Panc1 (cell line): ENCODE measurements around the gene TMEM258. TPM values are rescaled to one million over a fixed set of nuclear protein-coding genes. Genes with fewer than 3 reads are reported as not detected.

ENCODE experiments used
- ATAC-seq: fragments of 200-7000 bp; cut with Tn5 transposase; 2 replicates; pipeline ENCODE4 v1.9.1; 2020; ENCODE audit warnings: mild to moderate bottlenecking, moderate library complexity
- BruUV-seq: library from RNA; stranded (reverse); fragments of 400-500 nt; replicated peaks from 2 replicates; lab custom pipeline; 2021; lab: Mats Ljungman, UMichigan
- CTCF ChIA-PET: fragments of 300-600 bp; sonication (Branson Sonifier 250); formaldehyde crosslinking; loops from one replicate; lab custom pipeline; 2022; ENCODE audit warnings: antibody characterized with exemption; lab: Charles Lee
- POLR2A ChIA-PET: fragments of 300-600 bp; sonication (Branson Sonifier 250); formaldehyde crosslinking; loops from one replicate; lab custom pipeline; 2022; ENCODE audit warnings: antibody characterized with exemption; lab: Charles Lee
- DNase-seq: peaks from one replicate; pipeline ENCODE4 v3.0.0-alpha.2; 2010; ENCODE audit warnings: low read depth, low spot score
- H3K27ac ChIP-seq: 2 replicates; pipeline ENCODE4 v1.5.1; 2011; ENCODE audit warnings: mild to moderate bottlenecking, low read length, inconsistent platforms
- H3K27me3 ChIP-seq: fragments of 200-500 bp; sonication (Bioruptor generic); 2 replicates; pipeline ENCODE4 v1.6.0; 2014; ENCODE audit warnings: low read length, inconsistent platforms; ENCODE audit not compliant: control insufficient read depth, insufficient read depth
- H3K36me3 ChIP-seq: fragments of 200-500 bp; sonication (Bioruptor generic); 2 replicates; pipeline ENCODE4 v1.5.1; 2014; ENCODE audit warnings: inconsistent platforms, mild to moderate bottlenecking, low read length, moderate library complexity; ENCODE audit not compliant: control insufficient read depth, insufficient read depth
- H3K4me1 ChIP-seq: 2 replicates; pipeline ENCODE4 v1.5.1; 2011; ENCODE audit warnings: inconsistent platforms, mild to moderate bottlenecking, low read length, moderate library complexity; ENCODE audit not compliant: control insufficient read depth, insufficient read depth
- H3K4me3 ChIP-seq, 2 experiments: 2 replicates each; pipeline ENCODE4 v1.5.1; 2011 to 2012; ENCODE audit warnings: low read depth in 2 of 2, low read length in 2 of 2, mild to moderate bottlenecking in 2 of 2, inconsistent platforms in 1 of 2, moderate library complexity in 1 of 2
- H3K9me3 ChIP-seq: fragments of 200-500 bp; sonication (Bioruptor generic); 2 replicates; pipeline ENCODE4 v1.5.1; 2014; ENCODE audit warnings: low read depth, mild to moderate bottlenecking, inconsistent platforms, low read length, moderate library complexity; ENCODE audit not compliant: control insufficient read depth, insufficient read depth
- POLR2AphosphoS5 ChIP-seq: IDR thresholded peaks from 2 replicates; pipeline ENCODE4 v1.6.1; 2012; ENCODE audit warnings: mild to moderate bottlenecking, low read depth, low read length, moderate library complexity
- SIN3A ChIP-seq: IDR thresholded peaks from 2 replicates; pipeline ENCODE4 v1.6.1; 2012; ENCODE audit warnings: low read depth, mild to moderate bottlenecking, low read length, moderate library complexity, borderline replicate concordance; ENCODE audit not compliant: insufficient read depth
- in situ Hi-C: cut with HindIII; loops from 2 replicates; pipeline ENCODE4 v1.10.0; 2016; ENCODE audit warnings: low sequenced_read_pairs, low pct_unique_long_range_greater_than_20kb
- intact Hi-C: fragments of 100-400 bp; cut with micrococcal nuclease; formaldehyde crosslinking; loops from one replicate; pipeline ENCODE4 v1.10.0; 2022; ENCODE audit not compliant: unreplicated experiment
- total RNA-seq: library from RNA; stranded (reverse); gene quantifications from one replicate; pipeline ENCODE4 v1.2.1, GENCODE V29; 2021; ENCODE audit not compliant: unreplicated experiment
- TF ChIP-seq, protein P1 (sequence below), 2 experiments: IDR thresholded peaks; 2 replicates each; pipeline ENCODE4 v1.6.1; 2011 to 2012; ENCODE audit warnings: low read depth in 2 of 2, control low read depth in 1 of 2, low read length in 1 of 2, mild to moderate bottlenecking in 1 of 2, moderate library complexity in 1 of 2; ENCODE audit not compliant: insufficient read depth in 1 of 2
- TF ChIP-seq, protein P2 (sequence below): fragments of 450-650 bp; IDR thresholded peaks from 2 replicates; pipeline ENCODE4 v1.5.1; 2017; ENCODE audit warnings: mild to moderate bottlenecking

TMEM258 gene
- total RNA-seq, 1 experiment from 2014 or later: 139 TPM

DNA sequence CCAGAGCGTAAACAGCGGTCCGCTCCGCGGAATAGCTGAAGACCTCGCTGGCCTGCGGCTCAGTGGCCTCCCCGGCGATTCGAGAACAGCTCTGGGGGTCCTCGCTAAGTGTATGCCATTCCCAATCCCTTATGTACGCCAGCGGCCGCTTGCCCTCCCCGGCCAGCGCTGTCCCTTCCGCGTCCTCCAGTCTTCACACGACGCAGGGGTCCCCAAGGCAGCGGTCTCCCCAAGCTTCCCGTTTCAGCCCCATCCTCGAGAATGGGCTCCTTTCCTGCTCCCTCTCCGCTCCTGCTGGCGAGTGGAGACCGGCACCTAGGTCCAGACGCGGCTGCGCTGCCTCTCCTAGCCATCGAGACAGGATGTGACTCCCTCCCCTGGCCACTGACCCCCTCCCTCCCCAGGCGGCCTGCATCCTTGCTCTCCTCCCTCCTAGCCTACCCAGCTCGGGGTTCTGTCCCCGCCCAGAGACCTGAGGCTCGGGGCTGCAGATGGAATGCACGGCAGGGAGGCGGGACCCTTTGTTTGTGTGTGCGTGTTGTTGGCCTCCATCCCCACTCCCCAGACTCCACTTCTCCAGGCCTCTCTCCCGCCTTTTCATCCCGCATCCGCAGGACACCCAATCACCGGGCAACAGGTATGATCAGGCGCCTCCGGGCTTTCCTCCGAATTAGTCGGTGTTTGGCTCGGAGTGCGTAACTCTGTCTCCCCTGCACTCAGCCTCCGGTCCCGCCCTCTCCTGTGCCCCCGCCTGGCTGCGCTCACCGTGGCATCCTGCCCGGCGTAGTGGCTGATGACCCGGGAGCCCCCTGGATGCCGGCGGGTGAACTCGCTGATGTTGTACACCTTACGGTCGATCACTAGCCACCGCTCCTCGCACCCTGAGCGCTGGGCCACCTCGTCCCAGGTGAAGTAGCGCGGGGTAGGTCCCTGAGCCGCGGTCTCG, 23.7 kb upstream of the TMEM258 start:
- intact Hi-C loops: no loop called here
- peak; percentile 53 for ATAC-seq
- Histone ChIP-seq H3K9me3 (no peaks in the 10 kb centered on the region), H3K27ac (peak overlapping the region; percentile 95), H3K4me3 (peak overlapping the region; percentile 69 to 91), H3K27me3 (no peaks in the 10 kb centered on the region), H3K4me1 (peaks cover 17% of the 10 kb centered on the region), H3K36me3 (peaks cover 9% of the 10 kb centered on the region; the same call in 1 of the 2 replicates)
- TF ChIP-seq SIN3A (peak; percentile 53; the same call in 1 of the 2 replicates), POLR2AphosphoS5 (peak; percentile 11; the same call in 1 of the 2 replicates)
- TF ChIP-seq, protein P1, sequence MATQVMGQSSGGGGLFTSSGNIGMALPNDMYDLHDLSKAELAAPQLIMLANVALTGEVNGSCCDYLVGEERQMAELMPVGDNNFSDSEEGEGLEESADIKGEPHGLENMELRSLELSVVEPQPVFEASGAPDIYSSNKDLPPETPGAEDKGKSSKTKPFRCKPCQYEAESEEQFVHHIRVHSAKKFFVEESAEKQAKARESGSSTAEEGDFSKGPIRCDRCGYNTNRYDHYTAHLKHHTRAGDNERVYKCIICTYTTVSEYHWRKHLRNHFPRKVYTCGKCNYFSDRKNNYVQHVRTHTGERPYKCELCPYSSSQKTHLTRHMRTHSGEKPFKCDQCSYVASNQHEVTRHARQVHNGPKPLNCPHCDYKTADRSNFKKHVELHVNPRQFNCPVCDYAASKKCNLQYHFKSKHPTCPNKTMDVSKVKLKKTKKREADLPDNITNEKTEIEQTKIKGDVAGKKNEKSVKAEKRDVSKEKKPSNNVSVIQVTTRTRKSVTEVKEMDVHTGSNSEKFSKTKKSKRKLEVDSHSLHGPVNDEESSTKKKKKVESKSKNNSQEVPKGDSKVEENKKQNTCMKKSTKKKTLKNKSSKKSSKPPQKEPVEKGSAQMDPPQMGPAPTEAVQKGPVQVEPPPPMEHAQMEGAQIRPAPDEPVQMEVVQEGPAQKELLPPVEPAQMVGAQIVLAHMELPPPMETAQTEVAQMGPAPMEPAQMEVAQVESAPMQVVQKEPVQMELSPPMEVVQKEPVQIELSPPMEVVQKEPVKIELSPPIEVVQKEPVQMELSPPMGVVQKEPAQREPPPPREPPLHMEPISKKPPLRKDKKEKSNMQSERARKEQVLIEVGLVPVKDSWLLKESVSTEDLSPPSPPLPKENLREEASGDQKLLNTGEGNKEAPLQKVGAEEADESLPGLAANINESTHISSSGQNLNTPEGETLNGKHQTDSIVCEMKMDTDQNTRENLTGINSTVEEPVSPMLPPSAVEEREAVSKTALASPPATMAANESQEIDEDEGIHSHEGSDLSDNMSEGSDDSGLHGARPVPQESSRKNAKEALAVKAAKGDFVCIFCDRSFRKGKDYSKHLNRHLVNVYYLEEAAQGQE (IDR thresholded peaks at IDR 0.05; ENCODE audit: insufficient read depth in 1 of 2, low read depth in 2 of 2, low read length in 1 of 2): no peak
- CTCF ChIA-PET: interaction anchor here (0.6 to 1.9 kb wide), 3 partner anchors 19 to 700 kb away, joined by 3 to 10 read pairs (median 8); no protein-coding TSS in a partner anchor
- in situ Hi-C loops: no loop called here
- DNase-seq: no peak
- BruUV-seq: TSS peak; percentile 65
- POLR2A ChIA-PET: interaction anchor here (0.6 to 1.3 kb wide), 9 partner anchors 12 to 1025 kb away, joined by 3 to 10 read pairs (median 3); partner anchors contain the start of genes C11orf98, CSKMT, FADS2 and FEN1

DNA sequence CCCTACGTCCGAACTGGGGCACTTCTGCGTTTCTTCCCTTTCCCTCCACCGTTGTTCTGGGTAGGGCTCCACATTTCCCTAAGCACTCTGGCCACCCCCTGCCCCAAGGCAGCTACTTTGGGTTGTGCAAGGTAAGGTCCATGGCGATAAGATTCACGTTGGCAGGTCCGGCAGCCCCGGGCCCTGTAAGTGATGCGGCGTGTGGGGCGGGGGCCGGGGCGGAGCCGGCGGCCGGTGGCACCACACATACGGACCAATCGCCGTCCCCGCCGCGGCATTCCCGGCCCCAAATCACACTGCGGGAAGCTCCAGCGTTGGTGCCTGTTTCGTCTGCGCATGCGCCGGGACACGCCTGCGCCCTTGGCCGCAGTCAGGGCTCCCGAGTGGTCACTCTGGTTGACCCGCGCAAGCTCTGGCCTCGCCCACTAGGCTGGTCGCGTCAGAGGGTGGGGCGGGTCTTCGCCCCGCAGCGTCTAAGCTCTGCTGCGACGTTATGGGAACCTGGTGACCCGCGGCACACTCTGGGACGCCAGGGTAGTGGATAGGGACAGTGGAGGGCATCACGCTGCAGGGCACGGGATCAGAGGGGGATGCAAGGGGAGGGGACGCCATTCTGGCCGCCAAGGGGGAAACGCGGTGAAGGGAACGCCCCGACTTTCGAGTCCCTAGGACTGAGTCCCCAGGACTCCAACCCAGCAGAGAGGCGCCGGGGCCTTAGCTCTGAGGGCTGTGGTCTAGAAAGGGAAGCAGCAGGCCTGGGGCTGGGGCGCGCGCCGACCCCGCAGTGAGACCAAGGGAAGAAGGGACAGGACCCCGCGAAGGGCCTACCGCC, 22.8 kb upstream of the TMEM258 start:
- Histone ChIP-seq H3K36me3 (peaks cover 10% of the 10 kb centered on the region; the same call in 1 of the 2 replicates), H3K4me1 (peaks cover 17% of the 10 kb centered on the region), H3K9me3 (no peaks in the 10 kb centered on the region), H3K27me3 (no peaks in the 10 kb centered on the region), H3K4me3 (peak overlapping the region; percentile 69 to 91), H3K27ac (peak overlapping the region; percentile 95)
- CTCF ChIA-PET: interaction anchor here (0.6 to 1.9 kb wide), 4 partner anchors 18 to 701 kb away, joined by 3 to 10 read pairs (median 6); no protein-coding TSS in a partner anchor
- BruUV-seq: no TSS peak
- ATAC-seq: peak; percentile 90
- in situ Hi-C loops (no loop called here), intact Hi-C loops (no loop called here)
- POLR2A ChIA-PET: interaction anchor here (0.6 to 1.3 kb wide), 12 partner anchors 9 to 1026 kb away, joined by 3 to 10 read pairs (median 3); partner anchors contain the start of genes C11orf98, CSKMT, FADS2 and FEN1
- TF ChIP-seq, protein P2, sequence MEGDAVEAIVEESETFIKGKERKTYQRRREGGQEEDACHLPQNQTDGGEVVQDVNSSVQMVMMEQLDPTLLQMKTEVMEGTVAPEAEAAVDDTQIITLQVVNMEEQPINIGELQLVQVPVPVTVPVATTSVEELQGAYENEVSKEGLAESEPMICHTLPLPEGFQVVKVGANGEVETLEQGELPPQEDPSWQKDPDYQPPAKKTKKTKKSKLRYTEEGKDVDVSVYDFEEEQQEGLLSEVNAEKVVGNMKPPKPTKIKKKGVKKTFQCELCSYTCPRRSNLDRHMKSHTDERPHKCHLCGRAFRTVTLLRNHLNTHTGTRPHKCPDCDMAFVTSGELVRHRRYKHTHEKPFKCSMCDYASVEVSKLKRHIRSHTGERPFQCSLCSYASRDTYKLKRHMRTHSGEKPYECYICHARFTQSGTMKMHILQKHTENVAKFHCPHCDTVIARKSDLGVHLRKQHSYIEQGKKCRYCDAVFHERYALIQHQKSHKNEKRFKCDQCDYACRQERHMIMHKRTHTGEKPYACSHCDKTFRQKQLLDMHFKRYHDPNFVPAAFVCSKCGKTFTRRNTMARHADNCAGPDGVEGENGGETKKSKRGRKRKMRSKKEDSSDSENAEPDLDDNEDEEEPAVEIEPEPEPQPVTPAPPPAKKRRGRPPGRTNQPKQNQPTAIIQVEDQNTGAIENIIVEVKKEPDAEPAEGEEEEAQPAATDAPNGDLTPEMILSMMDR: no peak
- peak; percentile 86 for TF ChIP-seq POLR2AphosphoS5
- TF ChIP-seq, protein P1 (IDR thresholded peaks at IDR 0.05; ENCODE audit: insufficient read depth in 1 of 2, low read depth in 2 of 2, low read length in 1 of 2): 0 out of 4 replicates have a peak, but pooled peaks of 1 of the 2 experiments have one; percentile 19
- DNase-seq: peak; percentile 85
